HEK293 (cell line): ENCODE measurements around the gene SLC28A3.

Experiments used
- BCL11A ChIP-seq: fragments of 450-650 bp; formaldehyde crosslinking; IDR thresholded peaks from 2 replicates; pipeline ENCODE4 v1.5.1; 2016; ENCODE audit warnings: low read depth, missing biosample characterization, missing genetic modification characterization
- RBAK ChIP-seq: fragments of 450-650 bp; formaldehyde crosslinking; IDR thresholded peaks from 2 replicates; pipeline ENCODE4 v1.5.1; 2016; ENCODE audit warnings: missing biosample characterization, missing genetic modification characterization
- YY1 ChIP-seq: fragments of 450-650 bp; formaldehyde crosslinking; IDR thresholded peaks from 2 replicates; pipeline ENCODE4 v1.5.1; 2018; ENCODE audit warnings: missing biosample characterization, missing genetic modification characterization
- ZFP3 ChIP-seq: fragments of 450-650 bp; formaldehyde crosslinking; IDR thresholded peaks from 2 replicates; pipeline ENCODE4 v1.5.1; 2016; ENCODE audit warnings: low read depth, missing biosample characterization, missing genetic modification characterization
- ZNF274 ChIP-seq, 2 experiments: fragments of 200-500 bp in 1 of 2; fragments of 450-650 bp in 1 of 2; sonication (Bioruptor generic) in 1 of 2; formaldehyde crosslinking in 1 of 2; IDR thresholded peaks; 2 replicates each; pipeline versions ENCODE4 v1.5.1 to v1.6.1; 2014 to 2016; ENCODE audit warnings: borderline replicate concordance in 1 of 2, inconsistent platforms in 1 of 2, low read length in 1 of 2, missing biosample characterization in 1 of 2, missing genetic modification characterization in 1 of 2
- ZNF423 ChIP-seq: fragments of 450-650 bp; formaldehyde crosslinking; IDR thresholded peaks from 2 replicates; pipeline ENCODE4 v1.5.1; 2016; ENCODE audit warnings: missing biosample characterization, missing genetic modification characterization
- ZNF600 ChIP-seq: fragments of 450-650 bp; formaldehyde crosslinking; IDR thresholded peaks from 2 replicates; pipeline ENCODE4 v1.5.1; 2016; ENCODE audit warnings: missing biosample characterization, missing genetic modification characterization
- TF ChIP-seq, protein P1 (sequence below): fragments of 450-650 bp; formaldehyde crosslinking; IDR thresholded peaks from 2 replicates; pipeline ENCODE4 v1.5.1; 2016; ENCODE audit warnings: missing biosample characterization, missing genetic modification characterization

DNA sequence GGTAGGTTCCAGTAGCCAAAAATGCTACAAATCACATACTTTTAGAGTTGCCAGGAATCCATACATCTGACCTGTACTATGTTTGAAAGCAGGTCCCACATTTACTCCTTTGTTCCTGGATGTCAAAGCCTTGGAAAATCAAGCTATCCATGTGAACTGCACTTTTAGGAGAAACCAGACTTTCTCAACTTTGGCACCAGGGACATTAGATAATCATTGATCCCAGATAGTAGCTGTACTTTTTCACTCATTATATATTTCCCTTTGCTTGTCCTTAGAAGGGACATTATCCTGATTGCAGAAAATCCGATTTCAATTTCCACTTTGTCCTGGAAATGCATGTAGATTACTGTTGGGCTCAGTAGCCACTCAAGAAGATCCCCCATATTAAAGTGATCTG lies 44.1 kb upstream of the SLC28A3 start:
- TF ChIP-seq RBAK (tag by site-specific recombination): no peak
- TF ChIP-seq, protein P1, sequence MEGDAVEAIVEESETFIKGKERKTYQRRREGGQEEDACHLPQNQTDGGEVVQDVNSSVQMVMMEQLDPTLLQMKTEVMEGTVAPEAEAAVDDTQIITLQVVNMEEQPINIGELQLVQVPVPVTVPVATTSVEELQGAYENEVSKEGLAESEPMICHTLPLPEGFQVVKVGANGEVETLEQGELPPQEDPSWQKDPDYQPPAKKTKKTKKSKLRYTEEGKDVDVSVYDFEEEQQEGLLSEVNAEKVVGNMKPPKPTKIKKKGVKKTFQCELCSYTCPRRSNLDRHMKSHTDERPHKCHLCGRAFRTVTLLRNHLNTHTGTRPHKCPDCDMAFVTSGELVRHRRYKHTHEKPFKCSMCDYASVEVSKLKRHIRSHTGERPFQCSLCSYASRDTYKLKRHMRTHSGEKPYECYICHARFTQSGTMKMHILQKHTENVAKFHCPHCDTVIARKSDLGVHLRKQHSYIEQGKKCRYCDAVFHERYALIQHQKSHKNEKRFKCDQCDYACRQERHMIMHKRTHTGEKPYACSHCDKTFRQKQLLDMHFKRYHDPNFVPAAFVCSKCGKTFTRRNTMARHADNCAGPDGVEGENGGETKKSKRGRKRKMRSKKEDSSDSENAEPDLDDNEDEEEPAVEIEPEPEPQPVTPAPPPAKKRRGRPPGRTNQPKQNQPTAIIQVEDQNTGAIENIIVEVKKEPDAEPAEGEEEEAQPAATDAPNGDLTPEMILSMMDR (tag by site-specific recombination): no peak
- no peak for TF ChIP-seq YY1 (tag by site-specific recombination)
- no peak for TF ChIP-seq ZNF600 (tag by site-specific recombination)
- no peak for TF ChIP-seq ZFP3 (tag by site-specific recombination)
- TF ChIP-seq BCL11A (tag by site-specific recombination): no peak
- no peak for TF ChIP-seq ZNF274 (IDR thresholded peaks at IDR 0.05; ENCODE audit: low read length)
- no peak for TF ChIP-seq ZNF274 (tag by site-specific recombination; IDR thresholded peaks at IDR 0.05; ENCODE audit: borderline replicate concordance)
- TF ChIP-seq ZNF423 (tag by site-specific recombination): no peak
